NCI-H187 (cell line): ENCODE measurements around the gene SRBD1.
A peak's percentile ranks its signal among the peaks of the same experiment; 100 is the strongest.

Source experiments
- DNase-seq, 2 experiments: peaks; one replicate each; lab custom pipeline; 2025; lab: John Stamatoyannopoulos, UW

The SRBD1 gene

DNA sequence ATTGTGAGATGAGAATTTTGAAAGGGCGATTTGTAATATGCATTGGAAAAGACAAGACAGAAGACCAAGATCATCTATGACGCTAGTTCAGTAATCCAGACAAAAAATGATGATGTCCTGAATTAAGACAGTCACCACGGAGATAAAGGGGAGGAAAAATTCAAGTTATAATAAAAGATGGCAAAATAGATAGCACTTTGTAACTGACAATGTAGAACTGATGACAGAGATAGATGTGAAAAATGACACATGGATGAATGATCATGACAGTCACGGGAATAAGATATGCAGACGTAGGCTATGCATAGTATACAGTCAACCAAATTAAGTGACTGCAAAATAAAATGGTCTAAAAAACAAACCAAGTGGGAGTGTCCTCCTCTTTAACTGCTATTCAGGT lies 59.2 kb downstream of the SRBD1 start:
- no peak for DNase-seq

DNA sequence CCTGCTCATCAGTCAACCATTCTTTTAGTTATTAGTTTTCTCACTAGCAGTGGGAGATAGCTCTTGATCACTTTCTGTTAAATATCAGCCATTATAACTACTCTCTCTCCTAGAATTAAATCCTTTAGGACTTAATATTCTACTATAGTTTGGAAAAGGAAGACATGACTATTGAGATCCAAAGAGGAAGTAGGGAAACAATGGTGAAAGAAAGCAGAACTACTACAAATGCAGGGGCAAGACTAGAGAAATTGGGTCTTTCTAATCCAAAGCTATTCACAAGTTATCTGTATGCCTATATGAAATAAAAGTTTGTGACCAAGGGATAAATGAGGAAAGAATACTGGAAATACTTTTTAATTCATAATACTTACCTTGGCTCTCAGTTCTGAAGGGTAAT lies 65.1 kb downstream of the SRBD1 start:
- no peak for DNase-seq

DNA sequence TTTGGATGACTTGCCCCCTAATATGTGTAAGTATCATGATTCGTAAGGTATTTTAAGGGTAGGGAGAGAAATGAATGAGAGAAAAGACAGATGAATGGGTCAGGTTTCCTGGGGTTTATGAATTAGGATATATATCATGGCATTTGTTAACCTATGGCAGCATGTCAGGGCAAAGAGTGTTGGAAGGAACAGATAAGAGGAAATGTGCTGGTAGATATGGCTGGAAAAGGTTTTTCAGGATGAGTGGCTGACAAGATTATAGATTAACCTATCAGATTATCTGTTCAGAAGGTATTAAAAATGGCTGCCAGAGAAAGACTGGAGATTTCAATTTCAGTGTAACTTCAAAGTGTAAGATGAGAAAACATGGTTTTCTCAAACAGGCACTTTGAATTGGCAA lies 67.8 kb downstream of the SRBD1 start:
- DNase-seq: no peak

DNA sequence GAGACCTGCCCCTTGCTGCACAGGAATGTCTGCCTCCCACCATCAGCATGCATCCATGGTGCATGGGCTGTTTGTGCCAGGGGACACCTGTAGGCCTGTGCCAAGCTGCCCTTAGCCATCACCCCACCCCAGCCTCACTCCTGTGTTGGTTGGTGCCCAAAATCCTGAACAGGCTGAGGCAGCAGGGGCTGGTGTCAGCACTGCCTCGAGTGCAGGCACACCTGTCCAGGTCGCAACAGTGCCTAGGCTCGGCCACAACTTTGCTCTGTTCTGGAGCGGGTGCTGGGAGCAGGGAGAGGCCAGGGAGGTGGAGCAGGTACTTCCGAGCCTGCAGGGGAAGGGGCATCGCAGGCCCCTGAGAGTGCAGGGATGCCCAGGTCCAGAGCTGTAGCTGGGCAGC lies 69.1 kb downstream of the SRBD1 start:
- no peak for DNase-seq

DNA sequence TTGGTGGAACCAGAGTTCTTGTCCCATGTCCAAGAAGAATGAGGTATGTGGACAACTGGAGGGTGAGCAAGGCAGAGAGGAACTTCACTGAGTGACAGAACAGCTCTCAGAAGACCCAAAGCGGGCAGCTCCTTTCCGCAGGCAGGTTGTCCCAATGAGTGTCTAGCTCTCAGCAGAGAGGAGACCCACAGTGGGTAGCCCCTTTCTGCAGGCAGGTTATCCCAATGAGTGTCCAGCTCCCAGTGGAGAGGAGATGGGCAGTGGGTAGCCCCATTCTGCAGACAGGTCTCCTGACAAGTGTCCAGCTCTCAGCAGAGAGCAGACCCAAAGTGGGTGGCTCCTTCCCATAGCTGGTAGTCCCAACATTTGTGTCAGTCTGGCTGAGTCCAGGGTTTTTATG lies 69.6 kb downstream of the SRBD1 start:
- no peak for DNase-seq

DNA sequence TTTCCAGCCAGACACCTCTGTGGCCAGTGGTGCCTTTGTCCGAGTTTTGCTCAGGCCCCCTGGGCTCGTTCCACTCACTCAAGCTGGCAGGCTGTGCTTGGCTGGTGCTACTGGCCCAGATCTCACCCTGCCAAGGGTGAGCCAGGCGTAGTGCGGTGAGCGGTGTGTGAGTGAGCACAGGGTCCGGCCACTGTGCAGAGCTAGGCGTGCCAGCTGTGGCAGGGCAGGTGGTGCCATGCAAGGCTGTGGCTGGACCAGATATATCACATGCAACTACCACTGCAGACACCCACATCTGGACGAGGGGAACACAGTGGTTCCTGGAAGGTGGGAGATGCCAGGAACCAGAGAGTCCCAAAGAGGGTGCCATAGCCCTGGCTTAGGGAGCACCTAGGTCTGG lies 70.1 kb downstream of the SRBD1 start:
- no peak for DNase-seq

DNA sequence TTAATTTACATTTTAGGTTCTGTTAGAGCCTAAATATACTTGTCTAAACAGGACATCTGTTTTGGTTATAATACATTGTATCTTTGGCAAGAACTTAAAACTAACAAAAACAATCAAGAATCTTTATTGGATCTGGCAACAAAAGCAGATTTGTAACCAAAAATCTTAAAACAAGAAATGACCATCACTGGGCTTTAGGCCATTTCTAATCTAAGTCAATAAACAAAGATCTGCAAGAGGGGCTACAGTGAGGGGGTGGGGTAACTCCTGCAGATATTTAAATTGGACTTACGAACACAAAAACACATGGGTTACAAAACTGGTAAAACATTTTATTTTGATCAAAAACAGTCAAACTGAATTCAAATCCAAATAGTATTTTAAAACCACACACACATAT lies 77.3 kb downstream of the SRBD1 start:
- no peak for DNase-seq

DNA sequence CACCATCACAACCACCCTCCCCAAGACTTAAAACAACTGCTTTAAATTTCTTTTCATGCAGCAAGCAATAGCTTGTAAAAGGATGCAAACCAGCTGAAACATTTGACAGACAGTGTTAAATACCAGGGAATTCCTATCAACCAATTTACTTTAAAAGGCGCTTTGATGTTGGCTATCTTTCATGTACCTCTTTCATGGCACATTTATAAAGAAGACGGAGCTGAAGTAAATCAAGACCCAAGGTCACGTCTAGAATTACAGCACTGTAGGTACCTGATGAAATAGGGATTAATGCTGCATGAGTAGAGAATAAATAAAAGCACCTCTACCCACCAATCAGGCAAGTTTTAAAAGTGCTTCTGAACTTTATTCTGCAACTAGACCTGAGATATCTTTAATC lies 78.9 kb downstream of the SRBD1 start:
- DNase-seq: no peak

DNA sequence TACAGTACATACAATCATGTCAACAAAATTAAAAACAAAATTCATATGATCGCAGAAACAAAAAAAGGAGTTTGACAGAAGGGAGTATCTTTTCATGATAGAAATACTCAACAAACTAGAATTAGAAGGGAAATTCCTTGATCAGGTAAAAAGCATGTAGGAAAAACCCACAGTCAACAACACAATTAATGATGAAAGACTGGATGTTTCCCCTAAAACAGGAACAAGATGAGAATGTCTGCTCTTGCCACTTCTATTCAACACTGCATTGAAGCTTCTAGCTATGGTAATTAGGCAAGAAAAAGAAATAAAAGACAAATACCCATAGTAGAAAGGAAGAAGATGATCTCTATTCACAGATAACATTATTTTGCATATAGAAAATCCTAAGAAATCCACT lies 87.1 kb downstream of the SRBD1 start:
- DNase-seq: no peak

DNA sequence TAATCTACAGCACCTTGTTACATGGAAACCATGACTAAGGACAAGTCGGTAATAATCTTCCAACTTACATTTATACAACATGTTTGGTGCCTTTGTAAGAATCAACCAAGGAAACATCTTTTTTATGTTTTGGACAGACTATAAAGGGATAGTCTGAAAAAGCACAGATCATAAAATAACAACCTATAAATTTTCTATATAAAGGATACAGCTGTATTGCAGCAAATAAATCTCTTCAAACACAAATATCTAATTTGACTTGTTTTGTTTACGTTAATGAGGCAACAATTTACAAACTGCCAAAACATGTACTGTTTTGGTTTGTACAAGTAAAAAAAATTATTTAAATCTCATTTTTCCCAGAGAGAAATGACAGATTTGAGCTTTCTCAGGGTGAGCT lies 92.5 kb downstream of the SRBD1 start:
- no peak for DNase-seq

DNA sequence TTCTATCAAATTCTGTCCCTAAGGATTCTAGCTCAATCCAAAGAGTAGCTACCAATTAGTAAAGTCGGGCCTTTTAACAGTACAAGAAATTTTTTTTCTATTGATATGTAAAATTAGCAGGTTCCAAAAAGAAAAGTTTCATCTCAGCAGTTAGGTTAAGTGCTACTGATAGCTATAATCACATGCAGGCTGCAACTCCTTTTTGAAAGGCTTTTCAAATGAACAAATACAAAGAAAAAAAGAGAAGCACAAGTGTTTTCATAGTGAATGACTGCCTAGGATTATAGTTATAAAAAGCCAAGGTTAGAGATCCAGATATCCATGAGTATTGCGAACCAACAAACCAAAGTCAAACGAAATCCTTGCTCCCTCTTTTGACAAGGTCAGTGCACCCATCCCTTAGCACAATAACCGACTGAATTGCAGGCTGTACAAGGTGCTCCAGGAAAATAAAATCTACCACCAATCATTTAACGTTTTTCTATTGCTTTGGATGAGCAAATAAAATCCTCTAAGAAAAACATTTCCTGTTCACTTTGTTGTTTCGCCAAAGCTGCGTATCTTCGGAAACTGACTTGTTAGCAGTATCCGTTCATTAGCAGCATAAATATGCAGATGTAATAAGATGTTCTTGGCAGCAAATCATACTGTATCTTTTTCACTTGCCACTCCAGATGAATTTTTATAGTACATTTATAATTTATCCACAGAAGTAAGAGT lies 100.2 kb downstream of the SRBD1 start:
- DNase-seq: no peak

DNA sequence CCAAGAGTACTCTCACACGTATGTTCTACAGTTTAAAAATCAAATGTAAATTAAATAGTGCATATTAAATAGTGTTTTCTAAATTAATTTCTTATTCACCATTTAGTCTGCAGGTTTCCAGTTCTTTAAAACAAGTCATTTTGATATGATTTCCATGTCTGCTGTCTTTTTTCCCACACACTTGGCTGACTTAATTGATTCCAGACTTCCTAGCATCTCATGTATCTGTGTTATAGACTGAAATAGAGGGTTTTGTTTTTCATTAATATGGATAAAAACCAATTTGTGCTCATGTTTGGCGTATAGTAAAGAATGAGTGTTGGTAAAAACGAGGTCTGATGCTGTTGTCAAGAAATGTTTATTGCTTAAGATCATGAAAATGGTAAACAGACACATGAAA lies 104.3 kb downstream of the SRBD1 start:
- DNase-seq: no peak

DNA sequence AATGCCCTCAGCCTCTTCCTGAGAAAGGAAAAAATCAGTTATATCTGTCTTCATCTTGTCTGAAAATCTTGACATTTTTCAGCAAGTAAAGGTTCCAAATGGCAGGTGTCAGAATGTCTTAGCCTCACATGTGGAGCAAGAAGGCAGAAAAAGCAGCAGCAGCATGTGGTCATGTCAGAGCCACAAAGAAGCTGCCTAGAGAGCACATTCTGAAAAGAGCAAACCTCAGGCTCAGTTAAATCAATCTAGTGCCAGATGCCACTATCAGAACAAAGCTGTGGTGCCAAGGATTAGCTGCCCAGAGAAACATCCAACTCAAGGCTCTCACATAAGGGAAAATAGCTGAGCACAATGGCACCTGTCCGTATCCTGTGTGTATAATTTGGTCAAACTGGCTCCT lies 105.9 kb downstream of the SRBD1 start:
- no peak for DNase-seq

DNA sequence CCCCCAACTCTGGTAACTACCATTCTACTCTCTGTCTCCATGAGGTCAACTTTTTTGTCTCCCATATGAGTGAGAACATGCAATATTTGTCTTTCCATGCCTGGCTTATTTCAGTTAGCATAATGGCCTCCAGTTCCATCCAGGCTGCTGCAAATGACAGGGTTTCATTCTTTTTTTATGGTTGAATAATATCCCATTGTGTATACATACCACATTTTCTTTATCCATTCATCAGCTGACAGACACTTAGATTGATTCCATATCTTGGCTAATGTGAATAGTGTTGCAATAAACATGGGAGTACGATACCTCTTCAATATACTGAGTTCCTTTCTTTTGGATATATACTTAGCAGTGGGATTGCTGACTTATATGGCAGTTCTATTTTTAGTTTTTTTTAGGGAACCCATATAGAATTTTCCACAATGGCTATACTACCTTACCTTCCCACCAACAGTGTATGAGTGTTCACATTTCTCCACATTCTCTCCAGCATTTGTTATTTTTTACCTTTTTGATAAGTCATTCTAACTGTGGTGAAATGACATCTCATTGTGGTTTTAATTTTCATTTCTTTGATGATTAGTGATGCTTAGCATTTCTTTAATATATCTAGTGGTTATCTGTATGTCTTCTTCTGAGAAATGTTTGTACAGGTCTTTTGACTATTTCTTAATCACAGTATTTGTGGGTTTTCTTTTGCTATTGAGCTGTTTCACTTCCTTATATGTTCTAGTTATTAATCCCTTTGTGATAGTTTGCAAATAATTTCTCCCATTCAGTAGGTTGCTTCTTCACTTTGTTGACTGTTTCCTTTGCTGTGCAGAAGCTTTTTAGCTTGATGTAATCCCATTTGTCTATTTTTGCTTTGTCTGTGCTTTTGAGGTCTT lies 112.2 kb downstream of the SRBD1 start:
- no peak for DNase-seq

DNA sequence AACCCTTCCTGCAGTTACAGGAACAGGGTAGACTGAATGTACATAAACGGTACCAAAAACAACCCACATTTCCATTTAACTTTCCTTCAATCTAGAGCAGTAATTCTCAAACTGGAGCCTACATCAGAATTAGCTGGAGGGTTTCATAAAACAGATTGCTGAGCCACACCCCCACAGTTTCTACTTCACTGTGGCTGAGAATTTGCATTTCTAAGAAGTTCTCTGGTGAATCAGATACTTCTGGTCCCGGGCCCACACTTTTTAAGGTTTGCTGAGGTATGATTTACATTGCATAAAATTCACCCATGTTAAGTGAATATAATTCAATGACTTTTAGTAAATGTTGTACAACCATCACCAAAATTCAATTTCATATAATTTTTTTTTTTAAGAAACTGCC lies 113.7 kb downstream of the SRBD1 start:
- DNase-seq: no peak

DNA sequence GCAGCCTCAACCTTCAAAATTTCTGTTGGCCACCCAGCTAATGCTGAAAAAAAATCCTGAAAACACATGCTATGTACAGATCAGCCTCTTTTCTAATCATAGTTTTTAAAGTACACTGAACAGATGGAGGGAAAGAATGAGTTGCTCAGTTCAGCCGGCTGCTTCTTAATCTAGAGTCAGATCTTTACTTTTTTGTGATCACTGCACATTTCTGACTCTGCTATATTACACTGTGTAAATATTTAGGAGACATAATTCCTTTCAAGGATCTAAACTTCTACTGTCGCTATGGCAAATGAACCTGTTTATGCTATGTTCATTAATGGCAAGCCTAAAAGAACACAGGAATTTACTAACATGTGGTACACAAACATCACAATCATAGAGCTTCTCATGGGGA lies 114.2 kb downstream of the SRBD1 start:
- DNase-seq: no peak

DNA sequence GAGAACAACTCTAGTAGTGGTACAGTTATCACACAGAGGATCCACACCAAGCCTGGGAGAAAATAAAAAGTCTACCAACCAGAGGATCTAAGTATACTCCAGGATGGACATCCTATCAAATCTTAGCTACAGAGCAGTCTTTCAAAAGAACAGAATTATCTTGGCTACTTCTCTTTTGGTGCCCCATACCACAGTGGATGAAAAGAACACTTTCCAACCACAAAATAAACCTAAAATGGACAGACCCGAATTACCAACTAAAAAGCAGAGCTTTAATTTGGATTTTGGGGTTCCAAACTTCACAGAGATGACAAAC lies 116.1 kb downstream of the SRBD1 start:
- DNase-seq: no peak

DNA sequence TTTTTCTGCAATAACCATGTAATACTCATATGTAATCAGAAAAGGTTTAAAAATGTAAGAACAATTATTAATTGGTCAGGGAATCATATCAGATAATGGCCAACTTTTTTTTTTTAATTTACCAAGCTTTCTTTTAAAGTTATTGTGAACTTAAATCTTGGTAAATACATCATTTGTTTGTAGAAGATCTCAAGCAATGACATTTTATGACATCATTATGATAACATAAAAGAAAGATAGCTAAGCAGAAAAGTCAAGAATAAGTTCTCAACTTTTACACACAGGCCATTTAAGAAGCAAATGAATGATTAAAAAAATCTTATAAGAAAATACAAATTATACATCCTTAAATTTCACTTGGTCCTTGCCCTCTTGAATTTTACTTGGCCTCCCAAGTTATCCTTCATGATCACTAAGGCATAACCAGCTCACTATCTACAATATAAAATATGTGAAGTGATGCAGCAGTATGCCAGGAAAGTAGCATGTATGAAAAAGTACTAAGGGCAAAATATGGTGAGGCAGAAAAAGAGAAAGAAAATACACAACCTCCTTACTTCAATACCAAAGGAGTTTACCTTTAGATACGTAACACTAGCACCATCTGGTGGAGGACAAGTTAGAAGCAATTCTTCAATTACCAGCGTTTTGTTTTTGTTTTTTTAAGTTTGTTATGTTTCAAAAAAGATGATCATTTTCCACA lies 116.6 kb downstream of the SRBD1 start:
- DNase-seq: peak in 1 of 2 experiments; percentile 17

DNA sequence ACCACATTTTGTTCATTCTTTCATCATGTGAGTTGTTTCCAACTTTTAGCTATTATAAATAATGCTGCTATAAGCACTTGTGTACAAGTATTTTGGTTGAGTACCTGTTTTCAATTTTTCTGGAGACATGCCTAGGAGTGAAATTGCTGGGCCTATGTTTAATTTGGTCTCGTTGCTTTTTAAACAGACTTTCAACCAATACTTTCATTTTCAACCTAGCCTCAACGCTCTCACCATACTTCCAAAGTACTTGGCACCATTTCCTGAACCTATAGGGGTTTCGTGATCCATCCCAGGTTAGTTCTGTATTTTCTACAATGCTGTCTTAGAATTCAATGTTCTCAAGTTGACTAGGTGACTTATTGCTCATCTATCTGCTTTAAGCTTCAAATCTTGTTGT lies 126.1 kb downstream of the SRBD1 start:
- DNase-seq: no peak

DNA sequence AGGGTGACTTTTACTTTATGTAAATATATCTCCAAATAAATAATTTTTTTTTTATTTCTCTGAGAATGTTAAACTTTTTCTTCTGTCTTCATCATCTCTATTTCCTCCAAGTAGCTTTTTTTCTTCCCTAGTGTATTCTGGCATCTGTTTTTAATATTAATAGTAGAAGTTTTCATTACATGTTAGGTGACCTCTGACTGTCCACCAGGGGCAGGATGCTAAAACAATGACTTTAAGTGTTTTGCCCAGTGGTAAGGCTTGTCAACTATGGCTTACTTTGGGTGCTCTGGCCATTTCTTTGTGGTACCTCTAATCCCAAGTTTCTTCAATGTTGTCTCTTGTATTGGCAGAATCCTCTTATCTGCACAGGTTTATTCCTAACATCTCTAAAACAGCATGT lies 127.1 kb downstream of the SRBD1 start:
- DNase-seq: no peak

DNA sequence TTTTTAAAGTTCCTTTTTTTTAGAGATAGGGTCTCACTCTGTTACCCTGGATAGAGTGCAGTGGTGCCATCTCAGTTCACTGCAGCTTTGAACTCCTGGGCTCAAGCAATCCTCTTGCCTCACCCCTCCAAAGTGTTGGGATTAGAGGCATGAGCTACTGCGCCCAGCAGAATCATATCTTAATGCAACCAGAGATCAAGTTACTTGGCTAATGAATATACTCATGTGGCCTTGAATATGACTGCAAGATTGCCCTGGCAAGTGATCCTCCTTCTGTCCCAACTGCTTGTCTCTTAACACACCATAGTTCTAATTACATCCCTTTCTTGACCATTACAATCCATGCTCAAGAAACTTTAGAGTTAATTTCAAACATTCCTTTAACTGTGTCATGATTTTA lies 133.5 kb downstream of the SRBD1 start:
- DNase-seq: no peak

DNA sequence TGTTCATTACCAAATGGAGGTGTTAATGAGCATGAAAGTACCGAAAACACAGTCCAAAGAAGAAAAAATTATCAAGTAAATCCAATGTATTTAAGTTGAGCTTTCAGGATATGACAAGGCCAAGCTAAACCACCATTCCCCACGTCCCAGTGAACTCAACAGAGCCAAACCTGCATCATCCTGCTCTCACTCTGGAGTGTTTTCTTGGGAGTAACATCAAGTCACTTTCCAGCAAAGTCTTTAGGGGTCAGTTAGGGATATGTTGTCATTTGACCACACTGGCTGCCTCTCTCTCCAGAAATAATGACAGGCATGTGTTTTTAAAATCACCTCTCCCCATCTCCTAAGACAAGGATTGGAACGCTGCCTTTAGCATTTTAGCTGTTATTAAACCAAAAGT lies 140.5 kb downstream of the SRBD1 start:
- no peak for DNase-seq
